ENCODE measurements around the gene ITGAL.

Gene ITGAL

GRCh38 chr16:30478766-30479478, 6.4 kb downstream of the ITGAL start:
- Histone ChIP-seq H3K4me1 (ENCODE audit: control insufficient read depth, insufficient read depth, low read length) (no peaks in the 10 kb centered on the region), H3K36me3 (ENCODE audit: control insufficient read depth, insufficient read depth, low read length, severe bottlenecking) (no peaks in the 10 kb centered on the region), H3K9me3 (ENCODE audit: control insufficient read depth, low read length) (no peaks in the 10 kb centered on the region), H3K27me3 (replicated peaks; ENCODE audit: control insufficient read depth, insufficient read depth, low read length) (peaks cover 48% of the 10 kb centered on the region), H3K4me3 (ENCODE audit: low read length) (no peak overlapping the region), H3K9ac (ENCODE audit: low read length) (no peak overlapping the region)
- DNase-seq (ENCODE audit: low read depth) = no peak

- no peak overlapping the region for H3K4me3 ChIP-seq (ENCODE audit: low read length)
- no peak overlapping the region for H3K9ac ChIP-seq (ENCODE audit: low read length)
- H3K36me3 ChIP-seq (ENCODE audit: control insufficient read depth, insufficient read depth, low read length, severe bottlenecking) = no peaks in the 10 kb centered on the region
- no peak for DNase-seq (ENCODE audit: low read depth)
- H3K27me3 ChIP-seq (replicated peaks; ENCODE audit: control insufficient read depth, insufficient read depth, low read length) = peaks cover 37% of the 10 kb centered on the region
- peaks cover 9% of the 10 kb centered on the region for H3K4me1 ChIP-seq (ENCODE audit: control insufficient read depth, insufficient read depth, low read length)
- H3K9me3 ChIP-seq (ENCODE audit: control insufficient read depth, low read length) = no peaks in the 10 kb centered on the region
Observed at GRCh38 chr16:30481381-30481780, 8.8 kb downstream of the ITGAL start.

- no peaks in the 10 kb centered on the region for H3K9me3 ChIP-seq (ENCODE audit: control insufficient read depth, low read length)
Observed at GRCh38 chr16:30482366-30482765, 9.8 kb downstream of the ITGAL start.

DNA sequence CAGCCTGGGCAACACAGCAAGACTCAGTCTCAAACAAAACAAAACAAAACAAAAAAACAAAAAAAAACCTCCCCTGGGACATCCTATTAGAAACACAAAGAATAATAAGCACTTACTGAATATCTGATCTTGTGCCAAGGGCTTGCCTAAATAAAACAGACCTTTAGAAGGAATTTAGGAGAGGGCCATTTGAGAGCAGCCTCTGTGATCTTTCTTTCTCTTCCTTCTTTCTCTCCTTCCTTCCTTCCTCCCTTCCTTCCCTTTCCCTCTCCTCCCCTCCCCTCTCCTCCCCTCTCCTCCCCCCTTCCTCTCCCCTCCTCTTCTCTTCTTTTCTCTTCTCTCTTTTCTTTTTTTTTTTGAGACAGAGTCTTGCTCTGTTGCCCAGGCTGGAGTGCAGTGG, 12.3 kb downstream of the ITGAL start:
- DNase-seq (ENCODE audit: low read depth) = no peak
- H3K27me3 ChIP-seq (replicated peaks; ENCODE audit: control insufficient read depth, insufficient read depth, low read length) = peaks cover 17% of the 10 kb centered on the region
- no peak overlapping the region for H3K9ac ChIP-seq (ENCODE audit: low read length)
- H3K4me3 ChIP-seq (ENCODE audit: low read length) = no peak overlapping the region
- H3K4me1 ChIP-seq (ENCODE audit: control insufficient read depth, insufficient read depth, low read length) = peaks cover 12% of the 10 kb centered on the region
- H3K36me3 ChIP-seq (ENCODE audit: control insufficient read depth, insufficient read depth, low read length, severe bottlenecking) = no peaks in the 10 kb centered on the region
- H3K9me3 ChIP-seq (ENCODE audit: control insufficient read depth, low read length) = no peaks in the 10 kb centered on the region

More at GRCh38 chr16:30482366-30482765, 9.8 kb downstream of the ITGAL start:
- H3K27me3 ChIP-seq (replicated peaks; ENCODE audit: control insufficient read depth, insufficient read depth, low read length) = peaks cover 32% of the 10 kb centered on the region
- no peaks in the 10 kb centered on the region for H3K36me3 ChIP-seq (ENCODE audit: control insufficient read depth, insufficient read depth, low read length, severe bottlenecking)
- peaks cover 12% of the 10 kb centered on the region for H3K4me1 ChIP-seq (ENCODE audit: control insufficient read depth, insufficient read depth, low read length)
- H3K4me3 ChIP-seq (ENCODE audit: low read length) = no peak overlapping the region
- no peak for DNase-seq (ENCODE audit: low read depth)
- no peak overlapping the region for H3K9ac ChIP-seq (ENCODE audit: low read length)

- H3K4me1 ChIP-seq (ENCODE audit: control insufficient read depth, insufficient read depth, low read length) = peaks cover 14% of the 10 kb centered on the region
- peak; percentile 7 for DNase-seq (ENCODE audit: low read depth)
- no peak overlapping the region for H3K9ac ChIP-seq (ENCODE audit: low read length)
- no peaks in the 10 kb centered on the region for H3K36me3 ChIP-seq (ENCODE audit: control insufficient read depth, insufficient read depth, low read length, severe bottlenecking)
- H3K27me3 ChIP-seq (replicated peaks; ENCODE audit: control insufficient read depth, insufficient read depth, low read length) = peaks cover 6% of the 10 kb centered on the region
- H3K4me3 ChIP-seq (ENCODE audit: low read length) = no peak overlapping the region
- no peaks in the 10 kb centered on the region for H3K9me3 ChIP-seq (ENCODE audit: control insufficient read depth, low read length)
Observed at GRCh38 chr16:30485818-30486436, 13.4 kb downstream of the ITGAL start.

DNA sequence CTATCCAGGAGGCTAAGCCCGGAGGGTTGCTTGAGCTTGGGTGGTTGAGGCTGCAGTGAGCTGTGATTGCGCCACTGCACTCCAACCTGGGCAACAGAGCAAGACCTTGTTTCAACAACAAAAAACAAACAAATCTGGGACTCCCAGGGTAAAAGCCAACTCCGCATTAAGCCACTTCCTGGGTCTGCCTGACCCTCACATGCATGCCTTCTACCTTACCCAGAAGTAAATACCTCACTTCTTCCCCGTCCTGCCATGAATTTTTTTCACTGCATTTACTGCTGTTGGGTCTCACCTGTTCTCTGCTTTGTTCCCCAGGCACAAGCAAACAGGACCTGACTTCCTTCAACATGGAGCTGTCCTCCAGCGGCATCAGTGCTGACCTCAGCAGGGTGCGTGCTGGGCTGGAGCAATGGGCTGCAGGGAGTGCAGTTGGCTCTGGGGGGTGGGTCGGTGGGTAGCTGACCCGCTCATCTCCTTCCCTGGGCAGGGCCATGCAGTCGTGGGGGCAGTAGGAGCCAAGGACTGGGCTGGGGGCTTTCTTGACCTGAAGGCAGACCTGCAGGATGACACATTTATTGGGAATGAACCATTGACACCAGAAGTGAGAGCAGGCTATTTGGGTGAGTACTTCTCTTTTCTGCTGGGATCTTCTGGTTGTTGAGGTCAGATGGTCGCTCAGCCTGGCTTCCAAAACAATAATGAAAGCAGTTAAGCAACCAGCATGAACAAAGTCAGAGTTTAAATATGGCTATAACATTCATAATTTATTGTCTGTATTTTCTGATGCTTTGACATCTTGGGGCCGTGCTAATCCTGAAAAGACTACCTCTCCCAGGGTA, 16.4 kb downstream of the ITGAL start:
- H3K9me3 ChIP-seq (ENCODE audit: control insufficient read depth, low read length) = no peaks in the 10 kb centered on the region
- no peak overlapping the region for H3K9ac ChIP-seq (ENCODE audit: low read length)
- DNase-seq (ENCODE audit: low read depth) = no peak
- H3K27me3 ChIP-seq (replicated peaks; ENCODE audit: control insufficient read depth, insufficient read depth, low read length) = peaks cover 3% of the 10 kb centered on the region
- no peaks in the 10 kb centered on the region for H3K36me3 ChIP-seq (ENCODE audit: control insufficient read depth, insufficient read depth, low read length, severe bottlenecking)
- peaks cover 22% of the 10 kb centered on the region for H3K4me1 ChIP-seq (ENCODE audit: control insufficient read depth, insufficient read depth, low read length)
- no peak overlapping the region for H3K4me3 ChIP-seq (ENCODE audit: low read length)

DNA sequence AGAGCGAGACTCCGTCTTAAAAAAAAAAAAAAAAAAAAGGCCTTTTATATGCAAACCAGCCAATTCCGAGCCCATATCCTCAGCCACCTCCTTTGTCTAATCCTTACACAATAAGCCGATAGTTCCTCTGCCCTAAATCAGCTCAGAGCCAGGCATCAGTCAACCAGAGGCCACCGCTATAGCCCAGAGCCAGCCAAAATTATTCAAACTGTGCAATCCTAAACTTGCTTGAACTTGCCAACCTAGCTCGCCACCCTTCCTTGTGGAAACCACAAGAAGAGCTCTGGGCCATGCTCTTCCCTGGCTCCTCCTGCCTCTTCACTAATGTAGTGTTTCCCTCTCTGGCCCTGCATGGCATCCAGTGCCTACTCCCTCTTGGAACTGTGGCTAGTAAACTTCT, 17.7 kb downstream of the ITGAL start:
- DNase-seq (ENCODE audit: low read depth) = no peak
- H3K36me3 ChIP-seq (ENCODE audit: control insufficient read depth, insufficient read depth, low read length, severe bottlenecking) = no peaks in the 10 kb centered on the region
- H3K9ac ChIP-seq (ENCODE audit: low read length) = no peak overlapping the region
- H3K27me3 ChIP-seq (replicated peaks; ENCODE audit: control insufficient read depth, insufficient read depth, low read length) = peaks cover 12% of the 10 kb centered on the region
- no peak overlapping the region for H3K4me3 ChIP-seq (ENCODE audit: low read length)
- peaks cover 22% of the 10 kb centered on the region for H3K4me1 ChIP-seq (ENCODE audit: control insufficient read depth, insufficient read depth, low read length)
- no peaks in the 10 kb centered on the region for H3K9me3 ChIP-seq (ENCODE audit: control insufficient read depth, low read length)

DNA sequence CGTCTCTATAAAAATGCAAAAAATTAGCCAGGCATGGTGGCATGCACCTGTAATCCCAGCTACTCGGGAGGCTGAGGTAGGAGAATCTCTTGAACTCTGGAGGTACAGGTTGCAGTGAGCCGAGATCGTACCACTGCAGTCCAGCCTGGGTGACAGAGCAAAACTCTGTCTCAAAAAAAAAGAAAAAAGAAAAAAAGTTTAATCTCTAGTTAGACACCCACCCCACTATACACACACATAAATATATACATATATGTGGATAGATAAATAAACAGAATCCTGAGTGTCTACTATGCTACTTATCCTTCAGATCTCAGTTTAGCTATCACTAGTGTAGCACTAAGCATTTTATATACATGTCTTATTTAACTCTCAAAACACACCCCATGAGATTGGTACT, 18.7 kb downstream of the ITGAL start:
- peaks cover 12% of the 10 kb centered on the region for H3K27me3 ChIP-seq (replicated peaks; ENCODE audit: control insufficient read depth, insufficient read depth, low read length)
- no peak for DNase-seq (ENCODE audit: low read depth)

GRCh38 chr16:30491744-30492308, 19.3 kb downstream of the ITGAL start:
- peak; percentile 70 for DNase-seq (ENCODE audit: low read depth)
- H3K36me3 ChIP-seq (ENCODE audit: control insufficient read depth, insufficient read depth, low read length, severe bottlenecking) = no peaks in the 10 kb centered on the region
- no peaks in the 10 kb centered on the region for H3K9me3 ChIP-seq (ENCODE audit: control insufficient read depth, low read length)
- H3K4me3 ChIP-seq (ENCODE audit: low read length) = no peak overlapping the region
- peaks cover 12% of the 10 kb centered on the region for H3K27me3 ChIP-seq (replicated peaks; ENCODE audit: control insufficient read depth, insufficient read depth, low read length)
- peaks cover 11% of the 10 kb centered on the region for H3K4me1 ChIP-seq (ENCODE audit: control insufficient read depth, insufficient read depth, low read length)
- no peak overlapping the region for H3K9ac ChIP-seq (ENCODE audit: low read length)

More for the DNA sequence above, 18.7 kb downstream of the ITGAL start:
- Histone ChIP-seq H3K9me3 (ENCODE audit: control insufficient read depth, low read length) (no peaks in the 10 kb centered on the region), H3K4me1 (ENCODE audit: control insufficient read depth, insufficient read depth, low read length) (peaks cover 13% of the 10 kb centered on the region), H3K9ac (ENCODE audit: low read length) (no peak overlapping the region), H3K4me3 (ENCODE audit: low read length) (no peak overlapping the region), H3K36me3 (ENCODE audit: control insufficient read depth, insufficient read depth, low read length, severe bottlenecking) (no peaks in the 10 kb centered on the region)

DNA sequence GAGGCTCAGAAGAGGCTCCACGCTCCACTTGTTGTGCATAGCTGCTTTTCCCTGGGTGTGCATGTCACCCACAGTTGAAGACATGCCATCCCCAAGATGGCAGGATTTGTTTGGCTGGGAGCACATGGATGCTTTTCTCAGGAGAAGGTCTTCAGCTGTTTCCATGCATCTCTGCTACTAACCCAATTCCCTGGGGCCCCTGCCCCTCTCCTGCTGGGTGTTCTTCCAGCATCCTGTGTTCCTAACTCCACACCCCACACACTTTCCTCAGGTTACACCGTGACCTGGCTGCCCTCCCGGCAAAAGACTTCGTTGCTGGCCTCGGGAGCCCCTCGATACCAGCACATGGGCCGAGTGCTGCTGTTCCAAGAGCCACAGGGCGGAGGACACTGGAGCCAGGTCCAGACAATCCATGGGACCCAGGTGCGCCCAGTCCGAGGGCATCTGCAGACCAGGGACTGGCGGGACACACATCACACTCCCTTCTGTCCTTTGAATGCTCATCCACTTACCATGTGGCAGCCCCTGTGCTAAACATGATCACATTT, 21.5 kb downstream of the ITGAL start:
- H3K36me3 ChIP-seq (ENCODE audit: control insufficient read depth, insufficient read depth, low read length, severe bottlenecking) = no peaks in the 10 kb centered on the region
- no peak overlapping the region for H3K9ac ChIP-seq (ENCODE audit: low read length)
- peaks cover 11% of the 10 kb centered on the region for H3K4me1 ChIP-seq (ENCODE audit: control insufficient read depth, insufficient read depth, low read length)
- H3K27me3 ChIP-seq (replicated peaks; ENCODE audit: control insufficient read depth, insufficient read depth, low read length) = peaks cover 12% of the 10 kb centered on the region
- no peak overlapping the region for H3K4me3 ChIP-seq (ENCODE audit: low read length)
- no peaks in the 10 kb centered on the region for H3K9me3 ChIP-seq (ENCODE audit: control insufficient read depth, low read length)
- DNase-seq (ENCODE audit: low read depth) = no peak

GRCh38 chr16:30494709-30495108, 22.2 kb downstream of the ITGAL start:
- Histone ChIP-seq H3K4me3 (ENCODE audit: low read length) (no peak overlapping the region), H3K9me3 (ENCODE audit: control insufficient read depth, low read length) (no peaks in the 10 kb centered on the region), H3K4me1 (ENCODE audit: control insufficient read depth, insufficient read depth, low read length) (peaks cover 11% of the 10 kb centered on the region), H3K27me3 (replicated peaks; ENCODE audit: control insufficient read depth, insufficient read depth, low read length) (peaks cover 12% of the 10 kb centered on the region), H3K36me3 (ENCODE audit: control insufficient read depth, insufficient read depth, low read length, severe bottlenecking) (no peaks in the 10 kb centered on the region), H3K9ac (ENCODE audit: low read length) (no peak overlapping the region)
- DNase-seq (ENCODE audit: low read depth) = no peak

Measured in adipocyte (in vitro differentiated cells).